ENCODE measurements around the gene INTS11. TPM values are rescaled to one million over a fixed set of nuclear protein-coding genes. Genes with fewer than 3 reads are reported as not detected.

Gene INTS11
- total and polyA plus RNA-seq, 12 donors = 53.0 to 601 (median 88.8) TPM

DNA sequence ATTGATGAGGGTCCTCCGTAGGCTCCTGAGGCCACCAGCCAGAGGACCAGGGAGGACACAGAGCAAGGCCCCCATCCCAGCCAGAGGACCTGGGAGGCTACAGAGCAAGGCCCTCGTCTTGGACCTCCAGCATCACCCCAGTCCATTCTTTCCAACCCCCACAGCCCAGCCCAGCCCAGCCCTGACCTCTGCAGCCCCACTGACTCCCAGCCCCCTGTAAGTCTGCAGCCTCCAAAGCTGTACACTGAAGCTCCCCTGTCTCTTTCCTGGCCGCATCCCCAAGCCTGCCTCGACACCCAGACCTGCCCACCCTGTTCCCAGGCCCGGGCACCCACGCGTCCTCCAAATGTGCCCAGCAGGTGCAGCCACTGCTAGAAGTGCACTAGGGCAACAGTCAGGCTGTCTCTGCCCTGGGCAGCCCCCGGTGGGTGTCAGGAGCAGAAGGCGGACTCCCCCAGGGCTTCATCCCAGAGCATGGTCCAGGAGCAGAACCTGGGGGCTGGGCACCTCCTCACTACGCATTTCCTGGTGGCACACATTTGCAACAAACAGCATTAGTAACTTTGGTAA, 22.7 kb upstream of the INTS11 start:
- H3K27ac ChIP-seq = peak overlapping the region; percentile 60 to 95 (median 75)
- intact Hi-C loops (cut with DNase I) = no loop called here
- H3K27me3 ChIP-seq = no peaks in the 10 kb centered on the region
- TF ChIP-seq POLR2A (IDR thresholded peaks at IDR 0.05) = no peak
- TF ChIP-seq, protein P1, sequence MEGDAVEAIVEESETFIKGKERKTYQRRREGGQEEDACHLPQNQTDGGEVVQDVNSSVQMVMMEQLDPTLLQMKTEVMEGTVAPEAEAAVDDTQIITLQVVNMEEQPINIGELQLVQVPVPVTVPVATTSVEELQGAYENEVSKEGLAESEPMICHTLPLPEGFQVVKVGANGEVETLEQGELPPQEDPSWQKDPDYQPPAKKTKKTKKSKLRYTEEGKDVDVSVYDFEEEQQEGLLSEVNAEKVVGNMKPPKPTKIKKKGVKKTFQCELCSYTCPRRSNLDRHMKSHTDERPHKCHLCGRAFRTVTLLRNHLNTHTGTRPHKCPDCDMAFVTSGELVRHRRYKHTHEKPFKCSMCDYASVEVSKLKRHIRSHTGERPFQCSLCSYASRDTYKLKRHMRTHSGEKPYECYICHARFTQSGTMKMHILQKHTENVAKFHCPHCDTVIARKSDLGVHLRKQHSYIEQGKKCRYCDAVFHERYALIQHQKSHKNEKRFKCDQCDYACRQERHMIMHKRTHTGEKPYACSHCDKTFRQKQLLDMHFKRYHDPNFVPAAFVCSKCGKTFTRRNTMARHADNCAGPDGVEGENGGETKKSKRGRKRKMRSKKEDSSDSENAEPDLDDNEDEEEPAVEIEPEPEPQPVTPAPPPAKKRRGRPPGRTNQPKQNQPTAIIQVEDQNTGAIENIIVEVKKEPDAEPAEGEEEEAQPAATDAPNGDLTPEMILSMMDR (IDR thresholded peaks at IDR 0.05) = no peak
- H3K4me3 ChIP-seq = peak overlapping the region in 1 of 4 donors; percentile 98
- peaks cover 42 to 43% of the 10 kb centered on the region in 2 donors for H3K4me1 ChIP-seq (replicated peaks in 1 of 2)
- no peaks in the 10 kb centered on the region for H3K36me3 ChIP-seq (replicated peaks in 1 of 2)
- DNase-seq = no peak
- 60 to 77% (median 61%) methylated on average over 5 to 10 of the region's 10 CpGs for WGBS, 4 donors
- H3K9me3 ChIP-seq (replicated peaks in 1 of 3) = no peaks in the 10 kb centered on the region

DNA sequence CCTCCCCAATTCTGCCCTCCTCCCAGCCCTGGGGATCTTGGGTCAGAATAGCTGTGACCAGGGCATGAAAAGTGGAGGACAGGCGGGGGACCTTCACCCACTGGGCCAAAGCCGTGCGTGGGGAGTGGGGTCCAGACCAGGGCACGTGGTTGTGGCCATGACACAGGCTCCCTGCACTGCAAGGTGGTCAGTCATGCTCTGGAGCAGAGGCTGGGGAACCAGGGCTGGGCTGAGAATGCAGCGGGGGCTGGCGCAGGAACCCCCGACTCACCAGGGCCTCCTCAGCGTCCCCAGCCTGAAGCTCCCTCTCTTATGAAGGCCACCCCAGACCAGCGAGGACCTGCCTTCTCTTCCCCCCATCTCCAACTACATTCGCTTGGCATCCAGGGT, 22.0 kb upstream of the INTS11 start:
- Histone ChIP-seq H3K4me3 (peak overlapping the region in 1 of 4 donors; percentile 98), H3K36me3 (replicated peaks in 1 of 2) (no peaks in the 10 kb centered on the region), H3K4me1 (replicated peaks in 1 of 2) (peaks cover 38 to 43% of the 10 kb centered on the region in 2 donors), H3K9me3 (replicated peaks in 1 of 3) (no peaks in the 10 kb centered on the region), H3K27me3 (no peaks in the 10 kb centered on the region), H3K27ac (peak overlapping the region in 3 of 5 donors; percentile 72 to 95 (median 85))
- DNase-seq = no peak
- WGBS, 4 donors = 56 to 67% (median 62%) methylated on average over 3 to 10 of the region's 10 CpGs; no CpG with 5 or more reads in 1 of the 4 donors
- TF ChIP-seq, protein P1 (IDR thresholded peaks at IDR 0.05) = no peak
- TF ChIP-seq POLR2A (IDR thresholded peaks at IDR 0.05) = no peak
- intact Hi-C loops (cut with DNase I) = no loop called here

DNA sequence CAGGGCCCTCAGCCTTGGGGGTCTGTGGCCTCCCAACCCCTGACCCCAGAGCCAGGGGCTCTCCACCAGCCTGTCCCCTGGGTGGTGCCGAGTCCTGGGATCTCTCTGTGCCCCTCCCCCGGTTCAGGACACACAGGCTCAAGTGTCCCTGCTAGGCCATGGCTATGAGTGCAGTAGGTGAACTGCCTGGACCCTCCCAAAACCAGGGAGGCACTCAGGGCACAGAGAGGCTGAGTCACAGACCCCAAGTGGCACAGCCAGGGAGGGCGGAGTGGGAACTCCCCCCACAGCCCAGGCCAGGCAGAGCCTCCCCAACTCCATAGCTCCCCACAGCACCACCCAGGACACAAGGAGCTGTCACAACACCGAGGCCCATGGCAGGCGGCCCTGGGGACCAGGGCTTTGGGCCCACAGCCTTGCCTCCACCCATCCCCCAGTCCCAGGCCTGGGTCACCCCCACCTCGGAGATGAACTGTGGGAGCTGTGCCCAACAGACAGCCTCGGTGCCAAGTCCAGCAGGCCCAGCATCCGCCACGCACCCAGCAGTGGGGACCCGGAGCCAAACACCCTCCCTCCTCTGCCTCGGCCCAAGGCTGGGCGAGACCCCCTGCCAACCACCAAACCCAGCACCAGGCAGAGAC, 21.5 kb upstream of the INTS11 start:
- 35 to 60% (median 50%) methylated on average over 4 to 12 of the region's 12 CpGs; no CpG with 5 or more reads in 1 of the 4 donors for WGBS, 4 donors
- peak overlapping the region in 1 of 4 donors; percentile 98 for H3K4me3 ChIP-seq
- H3K4me1 ChIP-seq (replicated peaks in 1 of 2) = peaks cover 36 to 43% of the 10 kb centered on the region in 2 donors

DNA sequence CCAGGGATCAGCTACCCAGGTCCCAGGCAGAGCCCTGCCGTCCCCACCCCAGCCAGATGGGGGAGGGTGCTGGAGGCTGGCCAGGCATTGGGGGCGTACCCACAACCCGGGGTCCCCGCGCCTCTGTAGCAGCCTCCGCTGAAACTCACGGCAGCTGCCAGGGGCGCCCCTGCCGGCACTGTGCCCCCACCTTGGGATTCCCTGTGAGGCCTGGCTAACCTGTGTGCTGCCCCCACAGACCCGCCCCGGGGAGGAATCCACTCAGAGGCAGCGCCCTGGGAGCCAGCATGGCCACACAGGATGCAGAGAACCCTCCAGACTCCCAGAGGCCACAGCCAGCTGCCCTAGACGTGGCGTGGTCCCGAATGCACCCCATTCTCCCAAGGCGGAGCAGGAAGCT, 20.9 kb upstream of the INTS11 start:
- no peak for TF ChIP-seq POLR2A (IDR thresholded peaks at IDR 0.05)
- TF ChIP-seq, protein P1 (IDR thresholded peaks at IDR 0.05) = no peak
- Histone ChIP-seq H3K36me3 (replicated peaks in 1 of 2) (peaks cover 0 to under 1% of the 10 kb centered on the region in 2 donors), H3K27me3 (no peaks in the 10 kb centered on the region), H3K4me1 (replicated peaks in 1 of 2) (peaks cover 36 to 43% of the 10 kb centered on the region in 2 donors), H3K4me3 (no peak overlapping the region), H3K9me3 (replicated peaks in 1 of 3) (no peaks in the 10 kb centered on the region), H3K27ac (peak overlapping the region in 2 of 5 donors; percentile 13 to 95)
- DNase-seq = no peak
- intact Hi-C loops (cut with DNase I) = no loop called here
- 71 to 82% (median 77%) methylated on average over 11 to 16 of the region's 16 CpGs; no CpG with 5 or more reads in 1 of the 4 donors for WGBS, 4 donors

More for the DNA sequence above, 21.5 kb upstream of the INTS11 start:
- Histone ChIP-seq H3K9me3 (replicated peaks in 1 of 3) (no peaks in the 10 kb centered on the region), H3K27me3 (no peaks in the 10 kb centered on the region), H3K36me3 (replicated peaks in 1 of 2) (no peaks in the 10 kb centered on the region), H3K27ac (peak overlapping the region in 3 of 5 donors; percentile 72 to 95 (median 85))
- intact Hi-C loops (cut with DNase I) = no loop called here
- DNase-seq = peak in 3 of 7 donors; percentile 63 to 70 (median 68)
- TF ChIP-seq, protein P1 (IDR thresholded peaks at IDR 0.05) = no peak
- no peak for TF ChIP-seq POLR2A (IDR thresholded peaks at IDR 0.05)
